ENCODE results near the gene SMAD3.
"Not testable (repeated sequence)": the region's sequence is repeated elsewhere in the genome, so short reads cannot be mapped to it uniquely, and the experiment has no call there.

Gene SMAD3

GRCh38 chr15:67110958-67111864 is 45.8 kb downstream of the SMAD3 start:
- no peak for FAIRE-seq

- no peak for FAIRE-seq
Measured at GRCh38 chr15:67114046-67114445, 48.6 kb downstream of the SMAD3 start.

- no peak for FAIRE-seq
Measured at GRCh38 chr15:67114846-67115585, 49.6 kb downstream of the SMAD3 start.

DNA sequence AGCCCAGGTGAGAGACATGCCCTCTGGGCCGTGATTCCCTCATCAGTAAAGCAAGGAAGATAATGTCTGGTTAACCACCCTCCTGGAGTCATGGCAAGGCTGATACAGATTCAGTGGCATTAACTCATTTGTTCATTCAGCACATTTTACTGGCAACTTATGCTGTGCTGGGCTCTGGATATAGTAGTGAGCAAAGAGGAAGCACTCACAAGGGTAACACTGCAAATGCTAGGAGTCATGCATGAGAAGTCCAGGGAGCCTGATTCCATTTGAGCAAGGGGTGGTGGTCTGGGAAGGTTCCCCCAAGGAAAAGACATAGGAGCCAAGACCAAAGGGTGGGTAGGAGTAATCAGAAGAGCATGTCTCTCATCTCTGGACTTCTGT is 50.2 kb downstream of the SMAD3 start:
- FAIRE-seq = no peak

GRCh38 chr15:67116742-67117141 is 51.3 kb downstream of the SMAD3 start:
- no peak for FAIRE-seq

- FAIRE-seq = no peak
Measured at GRCh38 chr15:67117370-67117769, 52.0 kb downstream of the SMAD3 start.

DNA sequence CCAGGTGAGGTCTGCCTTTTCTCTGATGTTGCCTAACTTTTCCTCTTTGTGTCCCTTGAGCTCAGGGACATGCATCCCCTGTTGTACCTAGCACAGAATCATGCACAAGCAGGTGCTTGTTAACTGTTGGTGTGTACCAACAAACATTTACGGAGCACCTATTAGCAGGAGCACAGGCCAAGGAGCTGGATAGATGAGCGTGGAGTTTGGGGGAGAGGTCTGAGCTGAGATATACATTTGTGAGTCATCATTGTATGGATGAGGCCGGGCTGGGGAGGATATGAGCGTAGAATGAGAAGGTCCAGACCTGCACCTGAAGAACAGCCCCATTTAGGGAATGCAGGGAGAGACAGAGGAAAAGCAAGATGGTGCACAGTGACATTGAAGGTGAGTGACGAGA is 53.4 kb downstream of the SMAD3 start:
- FAIRE-seq = no peak

DNA sequence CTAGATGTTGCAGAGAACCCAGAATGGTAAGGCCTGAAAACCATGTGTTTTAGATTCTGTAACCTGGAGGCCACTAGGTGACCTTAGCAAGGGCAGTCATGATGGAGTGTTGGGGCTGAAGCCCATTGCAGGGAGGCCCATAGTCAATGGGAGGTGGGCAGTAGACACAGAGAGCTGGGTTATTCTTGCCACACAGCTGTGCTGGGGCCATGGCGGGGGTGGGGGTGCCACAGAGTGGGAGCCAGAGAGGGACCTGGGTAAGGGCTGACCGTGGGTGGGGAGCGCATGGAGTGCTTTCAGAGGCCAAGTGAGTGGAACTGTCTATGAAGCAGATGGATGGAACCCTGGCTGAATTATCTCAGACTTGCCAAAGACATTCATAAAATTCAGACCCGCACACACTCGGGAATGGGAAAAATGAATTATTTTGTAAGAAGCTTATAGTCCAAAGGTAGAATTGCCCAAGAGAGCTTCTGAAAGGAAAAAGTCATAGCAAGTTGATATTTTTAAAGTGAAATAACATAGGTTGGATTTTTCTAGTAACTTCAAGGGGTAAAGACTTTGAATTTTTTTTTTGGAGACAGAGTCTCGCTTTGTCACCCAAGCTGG is 53.9 kb downstream of the SMAD3 start:
- no peak for FAIRE-seq

DNA sequence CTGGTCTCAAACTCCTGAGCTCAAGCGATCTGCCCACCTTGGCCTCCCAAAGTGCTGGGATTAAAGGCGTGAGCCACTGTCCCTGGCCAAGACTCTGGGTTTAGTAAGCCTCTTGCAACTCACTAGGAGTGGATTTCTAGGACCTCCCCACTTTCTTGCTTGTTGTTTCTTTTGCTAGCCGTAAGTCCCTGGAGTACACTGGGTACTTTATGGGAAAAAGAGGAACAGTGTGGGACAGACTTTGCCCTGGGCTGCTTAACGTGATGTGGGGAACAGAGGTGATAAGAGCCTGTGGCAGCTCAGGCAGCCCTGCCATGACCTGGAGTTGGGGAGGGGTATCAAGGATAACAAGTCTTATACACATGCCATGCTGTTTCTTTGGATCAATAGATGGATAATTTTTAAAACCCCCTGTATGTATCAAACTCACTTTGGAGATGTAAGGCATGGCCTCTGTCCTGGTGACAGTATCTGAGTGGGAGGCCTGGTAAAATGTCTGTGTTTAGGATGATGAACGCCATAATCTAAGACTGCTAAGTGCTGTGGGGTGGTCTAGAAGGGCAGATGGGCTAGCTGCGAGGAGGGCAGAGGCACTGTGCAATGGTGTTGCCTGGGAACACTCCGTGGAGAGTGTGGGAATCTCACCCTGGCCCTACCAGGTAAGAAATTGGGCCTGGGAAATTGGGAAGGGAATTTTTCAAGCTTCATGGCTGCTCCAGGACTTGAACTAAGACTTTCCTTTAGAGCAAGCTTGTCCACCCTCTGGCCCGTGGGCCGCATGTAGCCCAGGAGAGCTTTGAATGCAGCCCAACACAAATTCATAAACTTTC is 54.8 kb downstream of the SMAD3 start:
- no peak for FAIRE-seq

DNA sequence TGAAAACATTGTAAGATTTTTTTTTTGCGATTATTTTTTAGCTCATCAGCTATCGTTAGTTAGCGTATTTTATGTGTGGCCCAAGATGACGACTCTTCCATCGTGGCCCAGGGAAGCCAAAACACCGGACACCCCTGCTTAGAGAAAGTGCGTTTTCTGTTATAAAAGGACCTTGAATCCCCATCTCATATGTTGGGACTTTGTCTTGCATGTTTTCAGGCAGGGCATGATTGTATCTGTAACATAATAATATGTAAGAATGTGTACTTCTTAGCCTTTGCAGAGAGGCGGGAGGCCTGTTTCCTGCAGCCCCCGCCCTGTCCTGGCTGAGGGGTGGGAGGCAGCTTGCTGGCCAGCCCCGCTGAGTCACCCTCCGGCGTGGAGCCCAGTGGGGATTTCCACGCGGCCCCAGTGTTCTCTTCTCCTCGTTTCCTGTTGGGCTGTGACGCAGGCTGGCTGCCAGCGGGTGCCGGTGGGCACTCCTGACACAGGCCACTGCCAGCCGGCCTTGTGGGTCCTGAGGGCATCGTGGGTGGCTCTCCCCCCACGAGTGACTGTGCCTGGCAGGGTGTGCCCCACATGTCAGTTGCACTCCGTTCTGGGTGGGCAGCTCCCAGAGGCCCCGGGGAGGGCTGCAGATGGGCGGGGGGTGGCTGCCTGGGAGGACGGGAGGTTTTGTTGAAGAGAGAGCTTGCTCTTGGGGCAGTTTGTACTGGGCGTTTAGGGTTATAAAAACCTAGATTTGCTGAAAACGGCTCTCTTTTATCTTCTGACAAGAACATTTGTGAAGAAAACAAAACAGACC is 55.6 kb downstream of the SMAD3 start:
- FAIRE-seq = no peak

DNA sequence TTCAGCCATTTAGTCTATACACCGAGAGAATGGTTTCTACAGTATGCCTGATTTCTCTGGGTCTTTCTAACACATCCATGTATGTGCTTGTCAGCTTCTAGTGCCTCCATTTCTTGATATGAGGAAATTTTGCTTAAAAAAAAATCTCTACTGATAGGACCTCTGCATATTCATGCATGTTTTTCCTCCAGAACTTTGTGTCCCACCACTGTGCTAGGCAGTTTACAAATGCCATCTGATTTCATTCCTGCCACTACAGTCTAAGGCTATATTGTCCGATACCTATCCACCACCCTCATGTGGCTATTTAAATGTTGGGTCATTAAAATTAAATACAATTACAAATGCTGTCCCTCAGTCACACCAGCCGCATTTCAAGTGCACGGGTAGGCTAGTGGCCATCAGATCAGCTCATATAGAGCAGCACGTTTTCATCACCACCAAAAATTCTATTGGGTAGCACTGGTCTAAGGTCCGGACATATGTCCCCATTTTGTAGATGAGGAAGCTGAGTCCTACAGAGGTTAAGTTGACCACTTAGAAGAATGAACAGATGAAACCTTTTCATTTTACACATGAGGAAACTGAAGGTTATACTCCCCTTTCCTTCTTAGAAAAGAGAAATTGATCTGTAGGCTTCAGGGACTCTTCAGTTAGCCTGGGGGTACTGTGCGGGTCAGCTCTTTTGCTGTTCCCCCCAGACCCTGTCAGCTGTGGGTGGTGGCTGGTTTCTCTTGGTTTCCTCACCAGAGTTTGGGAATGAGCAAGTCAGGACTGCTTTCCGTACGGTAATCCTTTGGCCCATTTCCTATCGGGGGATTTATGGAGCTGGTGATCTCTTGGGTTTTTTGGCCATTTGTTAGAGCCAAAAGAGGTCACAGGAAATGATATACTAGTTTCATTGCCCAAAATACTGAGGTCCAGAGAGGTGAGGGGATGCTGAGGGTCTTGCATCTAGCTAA is 56.5 kb downstream of the SMAD3 start:
- FAIRE-seq = no peak

DNA sequence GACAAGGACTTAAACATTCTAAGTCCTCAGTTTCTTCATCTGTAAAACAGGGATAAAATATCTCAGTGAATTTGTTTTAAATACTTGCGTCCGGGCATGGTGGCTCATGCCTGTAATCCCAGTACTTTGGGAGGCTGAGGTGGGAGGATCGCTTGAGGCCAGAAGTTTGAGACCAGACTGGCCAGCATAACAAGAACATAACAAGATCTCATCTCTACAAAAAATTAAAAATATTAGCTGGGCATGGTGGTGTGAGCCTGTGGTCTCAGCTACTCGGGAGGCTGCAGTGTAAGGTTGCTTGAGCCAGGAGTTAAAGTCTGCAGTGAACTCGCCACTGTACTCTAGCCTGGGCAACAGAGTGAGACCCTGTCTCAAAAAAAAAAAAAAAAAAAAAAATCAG is 57.4 kb downstream of the SMAD3 start:
- FAIRE-seq = not testable (repeated sequence)

DNA sequence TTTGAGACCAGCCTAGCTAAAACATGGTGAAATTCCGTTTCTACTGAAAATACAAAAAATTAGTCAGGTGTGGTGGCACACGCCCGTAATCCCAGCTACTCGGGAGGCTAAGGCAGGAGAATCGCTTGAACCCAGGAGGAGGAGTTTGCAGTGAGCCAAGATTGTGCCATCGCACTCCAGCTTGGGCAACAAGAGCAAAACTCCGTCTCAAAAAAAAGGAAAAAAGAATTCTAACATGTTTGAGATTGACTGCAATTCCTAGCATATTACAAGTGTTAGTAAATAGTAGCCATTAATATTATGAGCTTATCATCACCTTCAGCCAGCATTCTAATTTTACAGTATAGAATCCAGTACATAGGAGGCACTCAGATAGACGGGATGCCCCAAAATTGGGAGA is 57.9 kb downstream of the SMAD3 start:
- not testable (repeated sequence) for FAIRE-seq

DNA sequence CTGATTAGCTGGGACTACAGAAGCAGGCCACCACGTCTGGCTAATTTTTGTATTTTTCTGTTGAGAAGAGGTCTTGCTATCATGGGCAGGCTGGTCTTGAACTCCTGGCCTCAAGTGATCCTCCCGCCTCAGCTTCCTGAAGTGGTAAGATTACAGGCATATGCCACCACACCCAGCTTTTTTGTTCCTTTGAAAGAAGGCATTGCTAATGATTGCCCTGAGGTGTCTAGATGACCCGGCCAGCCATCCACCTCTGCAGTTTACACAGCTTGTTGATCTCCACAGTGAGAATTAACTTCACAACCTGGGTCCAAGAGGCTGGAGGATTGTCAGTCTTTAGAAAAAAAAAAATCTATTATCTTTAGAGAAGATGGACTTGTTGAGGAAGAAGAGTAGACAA is 58.7 kb downstream of the SMAD3 start:
- no peak for FAIRE-seq

DNA sequence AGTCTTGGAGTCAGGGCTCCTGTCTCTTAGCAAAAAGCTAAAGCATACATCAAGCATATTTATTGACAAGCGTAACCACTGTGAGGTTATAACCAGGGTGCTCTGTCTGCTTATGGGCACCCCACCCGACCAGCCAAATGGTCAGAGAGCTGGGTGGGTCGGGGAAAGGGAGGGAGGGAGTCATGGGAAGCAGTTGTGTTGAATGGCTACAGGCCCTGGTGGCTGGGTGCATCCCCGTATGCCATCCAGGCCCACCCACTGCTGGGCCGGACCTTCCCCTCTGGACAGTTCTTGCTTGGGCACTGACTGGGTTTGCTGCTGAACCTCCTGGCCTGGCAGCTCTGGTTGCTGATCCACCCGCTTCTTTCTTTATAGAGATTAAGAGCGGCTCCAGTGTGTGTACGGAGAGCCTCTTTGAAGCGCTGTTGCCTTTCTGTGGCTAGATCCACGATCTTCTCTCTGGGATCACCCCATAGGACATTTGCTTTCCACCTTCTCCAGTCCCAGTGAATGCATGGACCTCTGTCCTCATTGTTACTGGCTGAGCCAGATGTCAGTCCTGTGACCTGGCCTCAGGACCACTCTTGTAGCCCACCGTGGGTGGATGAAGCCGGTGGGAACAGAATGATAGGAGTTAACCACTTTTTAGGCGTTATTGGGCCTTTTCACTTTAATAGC is 59.6 kb downstream of the SMAD3 start:
- no peak for FAIRE-seq

GRCh38 chr15:67125589-67126502 is 60.4 kb downstream of the SMAD3 start:
- no peak for FAIRE-seq

GRCh38 chr15:67126551-67127330 is 61.3 kb downstream of the SMAD3 start:
- FAIRE-seq = no peak

DNA sequence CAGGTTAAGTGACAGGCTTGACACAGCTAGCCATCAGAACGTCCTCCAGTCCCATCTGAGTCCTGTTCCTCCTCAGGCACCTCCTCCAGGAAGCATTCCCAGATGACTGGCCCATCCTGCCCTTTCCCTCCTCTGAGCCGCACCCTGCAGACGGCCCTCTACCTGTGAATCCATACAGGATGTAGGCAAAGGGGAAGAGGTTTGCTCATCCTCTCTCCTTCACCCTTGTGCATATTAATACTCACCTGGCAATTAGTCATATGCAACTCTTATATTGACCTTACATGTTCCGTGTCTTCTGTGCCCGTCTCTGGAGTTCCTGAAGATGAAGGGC is 61.9 kb downstream of the SMAD3 start:
- FAIRE-seq = no peak
